Stimulated activated CD8-positive, alpha-beta memory T cell treated with anti-CD3 and anti-CD28 coated beads, Interleukin-2, amount 100 ng/mL, for 1 hour (primary cell): ENCODE data around the gene ARFGAP1.

ENCODE experiments used
- DNase-seq, 2 donors: peaks; one replicate each; pipeline ENCODE4 v3.0.0-alpha.2; 2020; ENCODE audit warnings: low read depth in 2 of 2

ARFGAP1 gene

GRCh38 chr20:63272105-63273058, at the start of gene ARFGAP1:
TSS of gene ARFGAP1 (plus strand) at chr20:63272813. CDS start at chr20:63275581, 2,768 bp downstream.
- peak; percentile 74 to 75 for DNase-seq

GRCh38 chr20:63223121-63223825, 49.3 kb upstream of the ARFGAP1 start:
- no peak for DNase-seq

GRCh38 chr20:63223826-63224207, 48.8 kb upstream of the ARFGAP1 start:
- DNase-seq: no peak

- no peak for DNase-seq
Observed at GRCh38 chr20:63224412-63225081, 48.1 kb upstream of the ARFGAP1 start.

GRCh38 chr20:63225082-63225454, 47.5 kb upstream of the ARFGAP1 start:
- no peak for DNase-seq

GRCh38 chr20:63226042-63226943, 46.3 kb upstream of the ARFGAP1 start:
- no peak for DNase-seq

GRCh38 chr20:63227260-63227659, 45.4 kb upstream of the ARFGAP1 start:
- no peak for DNase-seq

GRCh38 chr20:63228806-63229205, 43.8 kb upstream of the ARFGAP1 start:
- no peak for DNase-seq

GRCh38 chr20:63230800-63231268, 41.8 kb upstream of the ARFGAP1 start:
- DNase-seq: no peak

- DNase-seq: no peak
Observed at GRCh38 chr20:63232235-63233060, 40.2 kb upstream of the ARFGAP1 start.

- DNase-seq: no peak
Observed at GRCh38 chr20:63233061-63233344, 39.6 kb upstream of the ARFGAP1 start.

- DNase-seq: no peak
Observed at GRCh38 chr20:63233924-63234323, 38.7 kb upstream of the ARFGAP1 start.

- no peak for DNase-seq
Observed at GRCh38 chr20:63234693-63235398, 37.8 kb upstream of the ARFGAP1 start.

GRCh38 chr20:63235399-63235983, 37.1 kb upstream of the ARFGAP1 start, which contains the start of gene BIRC7:
TSS of gene BIRC7 (plus strand) at chr20:63235905. CDS start at chr20:63236097, 192 bp downstream.
- DNase-seq: no peak

GRCh38 chr20:63236116-63236837, 36.3 kb upstream of the ARFGAP1 start:
- no peak for DNase-seq

GRCh38 chr20:63238031-63238430, 34.6 kb upstream of the ARFGAP1 start:
- no peak for DNase-seq

- DNase-seq: no peak
Observed at GRCh38 chr20:63238514-63239125, 34.0 kb upstream of the ARFGAP1 start.

- DNase-seq: no peak
Observed at GRCh38 chr20:63239431-63239830, 33.2 kb upstream of the ARFGAP1 start.
